Panc1 (cell line): ENCODE data around the gene PDGFA. TPM values are rescaled to one million over a fixed set of nuclear protein-coding genes. Genes with fewer than 3 reads are reported as not detected.

Experiments
- ATAC-seq: fragments of 200-7000 bp; cut with Tn5 transposase; 2 replicates; pipeline ENCODE4 v1.9.1; 2020; ENCODE audit warnings: mild to moderate bottlenecking, moderate library complexity
- BruUV-seq: library from RNA; stranded (reverse); fragments of 400-500 nt; replicated peaks from 2 replicates; lab custom pipeline; 2021; lab: Mats Ljungman, UMichigan
- CTCF ChIA-PET: fragments of 300-600 bp; sonication (Branson Sonifier 250); formaldehyde crosslinking; loops from one replicate; lab custom pipeline; 2022; ENCODE audit warnings: antibody characterized with exemption; lab: Charles Lee
- POLR2A ChIA-PET: fragments of 300-600 bp; sonication (Branson Sonifier 250); formaldehyde crosslinking; loops from one replicate; lab custom pipeline; 2022; ENCODE audit warnings: antibody characterized with exemption; lab: Charles Lee
- DNase-seq: peaks from one replicate; pipeline ENCODE4 v3.0.0-alpha.2; 2010; ENCODE audit warnings: low read depth, low spot score
- H3K27ac ChIP-seq: 2 replicates; pipeline ENCODE4 v1.5.1; 2011; ENCODE audit warnings: mild to moderate bottlenecking, low read length, inconsistent platforms
- H3K27me3 ChIP-seq: fragments of 200-500 bp; sonication (Bioruptor generic); 2 replicates; pipeline ENCODE4 v1.6.0; 2014; ENCODE audit warnings: low read length, inconsistent platforms; ENCODE audit not compliant: control insufficient read depth, insufficient read depth
- H3K36me3 ChIP-seq: fragments of 200-500 bp; sonication (Bioruptor generic); 2 replicates; pipeline ENCODE4 v1.5.1; 2014; ENCODE audit warnings: inconsistent platforms, mild to moderate bottlenecking, low read length, moderate library complexity; ENCODE audit not compliant: control insufficient read depth, insufficient read depth
- H3K4me1 ChIP-seq: 2 replicates; pipeline ENCODE4 v1.5.1; 2011; ENCODE audit warnings: inconsistent platforms, mild to moderate bottlenecking, low read length, moderate library complexity; ENCODE audit not compliant: control insufficient read depth, insufficient read depth
- H3K4me3 ChIP-seq, 2 experiments: 2 replicates each; pipeline ENCODE4 v1.5.1; 2011 to 2012; ENCODE audit warnings: low read depth in 2 of 2, low read length in 2 of 2, mild to moderate bottlenecking in 2 of 2, inconsistent platforms in 1 of 2, moderate library complexity in 1 of 2
- H3K9me3 ChIP-seq: fragments of 200-500 bp; sonication (Bioruptor generic); 2 replicates; pipeline ENCODE4 v1.5.1; 2014; ENCODE audit warnings: low read depth, mild to moderate bottlenecking, inconsistent platforms, low read length, moderate library complexity; ENCODE audit not compliant: control insufficient read depth, insufficient read depth
- POLR2AphosphoS5 ChIP-seq: IDR thresholded peaks from 2 replicates; pipeline ENCODE4 v1.6.1; 2012; ENCODE audit warnings: mild to moderate bottlenecking, low read depth, low read length, moderate library complexity
- SIN3A ChIP-seq: IDR thresholded peaks from 2 replicates; pipeline ENCODE4 v1.6.1; 2012; ENCODE audit warnings: low read depth, mild to moderate bottlenecking, low read length, moderate library complexity, borderline replicate concordance; ENCODE audit not compliant: insufficient read depth
- TCF7L2 ChIP-seq: IDR thresholded peaks from 2 replicates; pipeline ENCODE4 v1.6.1; 2011; ENCODE audit warnings: mild to moderate bottlenecking, low read depth, low read length, inconsistent platforms
- in situ Hi-C: cut with HindIII; loops from 2 replicates; pipeline ENCODE4 v1.10.0; 2016; ENCODE audit warnings: low sequenced_read_pairs, low pct_unique_long_range_greater_than_20kb
- intact Hi-C: fragments of 100-400 bp; cut with micrococcal nuclease; formaldehyde crosslinking; loops from one replicate; pipeline ENCODE4 v1.10.0; 2022; ENCODE audit not compliant: unreplicated experiment
- total RNA-seq: library from RNA; stranded (reverse); gene quantifications from one replicate; pipeline ENCODE4 v1.2.1, GENCODE V29; 2021; ENCODE audit not compliant: unreplicated experiment
- TF ChIP-seq, protein P1 (sequence below), 2 experiments: IDR thresholded peaks; 2 replicates each; pipeline ENCODE4 v1.6.1; 2011 to 2012; ENCODE audit warnings: low read depth in 2 of 2, control low read depth in 1 of 2, low read length in 1 of 2, mild to moderate bottlenecking in 1 of 2, moderate library complexity in 1 of 2; ENCODE audit not compliant: insufficient read depth in 1 of 2
- TF ChIP-seq, protein P2 (sequence below): fragments of 450-650 bp; IDR thresholded peaks from 2 replicates; pipeline ENCODE4 v1.5.1; 2017; ENCODE audit warnings: mild to moderate bottlenecking

Gene PDGFA
- total RNA-seq, 1 experiment from 2014 or later: 18.5 TPM

DNA sequence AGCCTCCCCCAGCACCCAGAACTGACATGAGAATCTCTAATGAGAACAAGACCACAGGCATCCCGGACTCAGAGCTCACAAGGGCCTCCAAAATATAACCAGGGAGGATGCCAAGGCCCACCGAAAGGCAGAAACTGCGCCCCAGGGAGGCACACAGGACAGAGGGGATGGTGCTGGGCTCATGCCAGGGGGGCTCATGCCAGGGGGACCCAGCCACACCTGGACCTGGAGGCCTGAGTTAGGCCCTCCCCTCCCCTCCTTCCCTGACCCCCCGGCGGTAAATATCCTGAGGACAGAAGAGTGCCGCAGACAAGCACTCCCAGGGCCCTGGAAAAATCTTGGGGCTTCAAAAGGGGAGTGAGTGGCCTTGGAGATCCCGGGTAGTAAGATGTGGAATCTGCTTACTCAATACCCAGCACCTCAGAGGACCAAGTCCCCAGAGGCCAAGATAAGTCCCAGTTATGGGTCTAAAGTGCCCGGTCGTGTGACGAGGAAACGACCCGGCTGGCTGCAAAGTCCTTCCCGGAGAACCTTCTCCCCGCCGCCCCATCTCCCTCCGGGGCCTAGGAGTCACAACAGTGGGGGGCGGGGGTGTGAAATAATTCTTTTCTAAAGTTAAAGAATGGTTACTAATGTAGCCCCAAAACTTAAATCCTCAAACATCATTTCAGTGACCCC, 11.9 kb downstream of the PDGFA start:
- ATAC-seq (no peak), DNase-seq (no peak)
- Histone ChIP-seq H3K27me3 (no peaks in the 10 kb centered on the region), H3K4me1 (no peaks in the 10 kb centered on the region), H3K9me3 (no peaks in the 10 kb centered on the region), H3K27ac (no peak overlapping the region), H3K4me3 (no peak overlapping the region), H3K36me3 (no peaks in the 10 kb centered on the region)
- TF ChIP-seq SIN3A (no peak), POLR2AphosphoS5 (no peak), TCF7L2 (no peak)
- TF ChIP-seq, protein P1, sequence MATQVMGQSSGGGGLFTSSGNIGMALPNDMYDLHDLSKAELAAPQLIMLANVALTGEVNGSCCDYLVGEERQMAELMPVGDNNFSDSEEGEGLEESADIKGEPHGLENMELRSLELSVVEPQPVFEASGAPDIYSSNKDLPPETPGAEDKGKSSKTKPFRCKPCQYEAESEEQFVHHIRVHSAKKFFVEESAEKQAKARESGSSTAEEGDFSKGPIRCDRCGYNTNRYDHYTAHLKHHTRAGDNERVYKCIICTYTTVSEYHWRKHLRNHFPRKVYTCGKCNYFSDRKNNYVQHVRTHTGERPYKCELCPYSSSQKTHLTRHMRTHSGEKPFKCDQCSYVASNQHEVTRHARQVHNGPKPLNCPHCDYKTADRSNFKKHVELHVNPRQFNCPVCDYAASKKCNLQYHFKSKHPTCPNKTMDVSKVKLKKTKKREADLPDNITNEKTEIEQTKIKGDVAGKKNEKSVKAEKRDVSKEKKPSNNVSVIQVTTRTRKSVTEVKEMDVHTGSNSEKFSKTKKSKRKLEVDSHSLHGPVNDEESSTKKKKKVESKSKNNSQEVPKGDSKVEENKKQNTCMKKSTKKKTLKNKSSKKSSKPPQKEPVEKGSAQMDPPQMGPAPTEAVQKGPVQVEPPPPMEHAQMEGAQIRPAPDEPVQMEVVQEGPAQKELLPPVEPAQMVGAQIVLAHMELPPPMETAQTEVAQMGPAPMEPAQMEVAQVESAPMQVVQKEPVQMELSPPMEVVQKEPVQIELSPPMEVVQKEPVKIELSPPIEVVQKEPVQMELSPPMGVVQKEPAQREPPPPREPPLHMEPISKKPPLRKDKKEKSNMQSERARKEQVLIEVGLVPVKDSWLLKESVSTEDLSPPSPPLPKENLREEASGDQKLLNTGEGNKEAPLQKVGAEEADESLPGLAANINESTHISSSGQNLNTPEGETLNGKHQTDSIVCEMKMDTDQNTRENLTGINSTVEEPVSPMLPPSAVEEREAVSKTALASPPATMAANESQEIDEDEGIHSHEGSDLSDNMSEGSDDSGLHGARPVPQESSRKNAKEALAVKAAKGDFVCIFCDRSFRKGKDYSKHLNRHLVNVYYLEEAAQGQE (IDR thresholded peaks at IDR 0.05; ENCODE audit: insufficient read depth in 1 of 2, low read depth in 2 of 2, low read length in 1 of 2): no peak
- TF ChIP-seq, protein P2, sequence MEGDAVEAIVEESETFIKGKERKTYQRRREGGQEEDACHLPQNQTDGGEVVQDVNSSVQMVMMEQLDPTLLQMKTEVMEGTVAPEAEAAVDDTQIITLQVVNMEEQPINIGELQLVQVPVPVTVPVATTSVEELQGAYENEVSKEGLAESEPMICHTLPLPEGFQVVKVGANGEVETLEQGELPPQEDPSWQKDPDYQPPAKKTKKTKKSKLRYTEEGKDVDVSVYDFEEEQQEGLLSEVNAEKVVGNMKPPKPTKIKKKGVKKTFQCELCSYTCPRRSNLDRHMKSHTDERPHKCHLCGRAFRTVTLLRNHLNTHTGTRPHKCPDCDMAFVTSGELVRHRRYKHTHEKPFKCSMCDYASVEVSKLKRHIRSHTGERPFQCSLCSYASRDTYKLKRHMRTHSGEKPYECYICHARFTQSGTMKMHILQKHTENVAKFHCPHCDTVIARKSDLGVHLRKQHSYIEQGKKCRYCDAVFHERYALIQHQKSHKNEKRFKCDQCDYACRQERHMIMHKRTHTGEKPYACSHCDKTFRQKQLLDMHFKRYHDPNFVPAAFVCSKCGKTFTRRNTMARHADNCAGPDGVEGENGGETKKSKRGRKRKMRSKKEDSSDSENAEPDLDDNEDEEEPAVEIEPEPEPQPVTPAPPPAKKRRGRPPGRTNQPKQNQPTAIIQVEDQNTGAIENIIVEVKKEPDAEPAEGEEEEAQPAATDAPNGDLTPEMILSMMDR: no peak
- intact Hi-C loops: no loop called here
- BruUV-seq: no TSS peak
- ChIA-PET POLR2A (no interaction called here), CTCF (interaction anchor here (0.6 kb wide), 1 partner anchor 210 kb away, joined by 3 read pairs; no protein-coding TSS in a partner anchor)
- in situ Hi-C loops: no loop called here

- no peak for ATAC-seq
- BruUV-seq: no TSS peak
- no peak for DNase-seq
- CTCF ChIA-PET: interaction anchor here (0.6 kb wide), 1 partner anchor 209 kb away, joined by 3 read pairs; no protein-coding TSS in a partner anchor
- H3K27ac ChIP-seq: no peak overlapping the region
- H3K36me3 ChIP-seq: no peaks in the 10 kb centered on the region
- H3K4me3 ChIP-seq: no peak overlapping the region
- H3K4me1 ChIP-seq: no peaks in the 10 kb centered on the region
- H3K27me3 ChIP-seq: no peaks in the 10 kb centered on the region
- in situ Hi-C loops: no loop called here
- TF ChIP-seq, protein P2: no peak
- TF ChIP-seq POLR2AphosphoS5 (no peak), TCF7L2 (no peak), SIN3A (no peak)
- TF ChIP-seq, protein P1 (IDR thresholded peaks at IDR 0.05; ENCODE audit: insufficient read depth in 1 of 2, low read depth in 2 of 2, low read length in 1 of 2): no peak
- no peaks in the 10 kb centered on the region for H3K9me3 ChIP-seq
- POLR2A ChIA-PET: no interaction called here
- intact Hi-C loops: no loop called here
Observed at GRCh38 chr7:506921-507622, 12.6 kb downstream of the PDGFA start.
